Gastroesophageal sphincter (tissue), 4 donors: ENCODE results near the gene RBM23. TPM values are rescaled to one million over a fixed set of nuclear protein-coding genes. Genes with fewer than 3 reads are reported as not detected.

Experiments
- ATAC-seq: fragments of 150-250 bp; one replicate; pipeline ENCODE4 v1.9.1; 2016; ENCODE audit warnings: mild to moderate bottlenecking, moderate library complexity
- H3K27ac ChIP-seq, 4 donors: fragments of 200-600 bp; sonication (generic) in 3 of 4; 1 replicate in 3 of 4; 2 replicates in 1 of 4; pipeline ENCODE4 v1.5.1; 2016 to 2019
- H3K27me3 ChIP-seq: fragments of 200-600 bp; sonication (generic); one replicate; pipeline ENCODE4 v1.5.1; 2019
- H3K36me3 ChIP-seq, 2 donors: fragments of 200-600 bp; sonication (generic); one replicate each; pipeline ENCODE4 v1.5.1; 2019; ENCODE audit warnings: control low read depth in 1 of 2
- H3K4me1 ChIP-seq, 3 donors: fragments of 200-600 bp; sonication (generic); 1 replicate in 2 of 3; 2 replicates in 1 of 3; pipeline ENCODE4 v1.5.1; 2016 to 2019; ENCODE audit warnings: control low read depth in 2 of 3
- H3K4me3 ChIP-seq, 2 donors: fragments of 200-600 bp; sonication (generic); one replicate each; pipeline ENCODE4 v1.5.1; 2019; ENCODE audit warnings: mild to moderate bottlenecking in 1 of 2, moderate library complexity in 1 of 2
- H3K9me3 ChIP-seq, 3 donors: fragments of 200-600 bp; sonication (generic); one replicate each; pipeline ENCODE4 v1.5.1; 2017 to 2019; ENCODE audit warnings: control low read depth in 2 of 3
- CTCF ChIP-seq, 4 experiments: fragments of 200-600 bp in 2 of 4; fragments of 450-650 bp in 2 of 4; sonication (generic) in 1 of 4; IDR thresholded peaks; one replicate each; pipeline ENCODE4 v1.5.1; 2017 to 2019; ENCODE audit warnings: antibody characterized with exemption in 4 of 4, mild to moderate bottlenecking in 2 of 4, moderate library complexity in 2 of 4
- EP300 ChIP-seq: sonication (generic); formaldehyde crosslinking; IDR thresholded peaks from one replicate; pipeline ENCODE4 v1.6.1; 2017; ENCODE audit warnings: antibody characterized with exemption, mild to moderate bottlenecking
- POLR2A ChIP-seq, 2 donors: fragments of 450-650 bp; IDR thresholded peaks; one replicate each; pipeline ENCODE4 v1.6.1; 2017; ENCODE audit warnings: antibody characterized with exemption in 2 of 2, mild to moderate bottlenecking in 2 of 2, moderate library complexity in 1 of 2
- POLR2AphosphoS5 ChIP-seq: sonication (generic); formaldehyde crosslinking; IDR thresholded peaks from one replicate; pipeline ENCODE4 v1.6.1; 2017; ENCODE audit warnings: antibody characterized with exemption
- WGBS, 2 donors: methylation state at CpG; one replicate each; pipeline ENCODE4 v1.1.5; 2018; ENCODE audit warnings: low coverage in 1 of 2; 5-methylcytosine and 5-hydroxymethylcytosine counted together
- total RNA-seq, 4 donors: library from RNA; depleted of rRNA; stranded (reverse); fragments of >200 nt; gene quantifications; one replicate each; pipeline ENCODE4 v1.1.0, GENCODE V29; 2016

Gene RBM23
- total RNA-seq, 4 donors from 2014 or later, result 94.4 to 855 (median 368) TPM

- WGBS, 2 donors, result 89 to 100% methylated on average over 1 to 6 of the region's 7 CpGs
- peaks cover 13 to 65% of the 10 kb centered on the region in 2 donors for H3K36me3 ChIP-seq
- no peak for TF ChIP-seq POLR2AphosphoS5
- no peak for TF ChIP-seq POLR2A (IDR thresholded peaks at IDR 0.05)
- TF ChIP-seq EP300, result no peak
- no peak for TF ChIP-seq CTCF (IDR thresholded peaks at IDR 0.05)
- H3K27ac ChIP-seq, result no peak overlapping the region
- ATAC-seq, result no peak
- H3K4me1 ChIP-seq, result peaks cover 0 to 23% (median 0%) of the 10 kb centered on the region in 3 donors
- no peaks in the 10 kb centered on the region for H3K27me3 ChIP-seq
- no peaks in the 10 kb centered on the region for H3K9me3 ChIP-seq
- no peak overlapping the region for H3K4me3 ChIP-seq
Measured at GRCh38 chr14:22901799-22902198, 17.1 kb downstream of the RBM23 start.

- WGBS, 2 donors, result 12% methylated on average over 3 of the region's 3 CpGs; no CpG with 5 or more reads in 1 of the 2 donors
Measured at GRCh38 chr14:22900081-22900799, 18.7 kb downstream of the RBM23 start.

GRCh38 chr14:22898302-22899090 is 20.5 kb downstream of the RBM23 start:
- Histone ChIP-seq H3K9me3 (no peaks in the 10 kb centered on the region), H3K4me1 (peaks cover 0 to 29% (median 0%) of the 10 kb centered on the region in 3 donors), H3K27ac (peak overlapping the region in 3 of 4 donors; percentile 59 to 63 (median 60)), H3K27me3 (no peaks in the 10 kb centered on the region), H3K4me3 (no peak overlapping the region), H3K36me3 (peaks cover 6 to 35% of the 10 kb centered on the region in 2 donors)
- no peak for TF ChIP-seq EP300
- no peak for TF ChIP-seq CTCF (IDR thresholded peaks at IDR 0.05)
- no peak for TF ChIP-seq POLR2AphosphoS5
- no peak for TF ChIP-seq POLR2A (IDR thresholded peaks at IDR 0.05)
- WGBS, 2 donors, result 35 to 37% methylated on average over 3 to 6 of the region's 8 CpGs
- ATAC-seq, result no peak

More at GRCh38 chr14:22900081-22900799, 18.7 kb downstream of the RBM23 start:
- Histone ChIP-seq H3K27me3 (no peaks in the 10 kb centered on the region), H3K27ac (peak overlapping the region; percentile 6 to 64 (median 61)), H3K36me3 (peaks cover 13 to 50% of the 10 kb centered on the region in 2 donors), H3K4me1 (peaks cover 0 to 29% (median 0%) of the 10 kb centered on the region in 3 donors), H3K4me3 (no peak overlapping the region), H3K9me3 (no peaks in the 10 kb centered on the region)
- TF ChIP-seq POLR2AphosphoS5 (no peak), CTCF (IDR thresholded peaks at IDR 0.05) (peak in 3 of 4 experiments; percentile 33 to 66 (median 34))
- peak; percentile 71 for ATAC-seq

GRCh38 chr14:22897357-22897756 is 21.6 kb downstream of the RBM23 start:
- Histone ChIP-seq H3K36me3 (peaks cover 6 to 30% of the 10 kb centered on the region in 2 donors), H3K27me3 (no peaks in the 10 kb centered on the region), H3K9me3 (no peaks in the 10 kb centered on the region), H3K4me3 (no peak overlapping the region), H3K4me1 (peaks cover 0 to 29% (median 0%) of the 10 kb centered on the region in 3 donors), H3K27ac (no peak overlapping the region)
- no peak for TF ChIP-seq POLR2AphosphoS5
- TF ChIP-seq CTCF (IDR thresholded peaks at IDR 0.05), result no peak
- TF ChIP-seq POLR2A (IDR thresholded peaks at IDR 0.05), result no peak
- no peak for TF ChIP-seq EP300
- WGBS, 2 donors, result 88 to 100% methylated on average over 1 of the region's 1 CpG
- no peak for ATAC-seq
